Hepatocyte (in vitro differentiated cells): ENCODE results near the gene SLC12A5.

Experiments used
- EZH2 ChIP-seq: fragments of 200-600 bp; sonication (generic); IDR thresholded peaks from 2 replicates; pipeline ENCODE4 v1.6.1; 2016; ENCODE audit warnings: antibody characterized with exemption, mild to moderate bottlenecking, borderline replicate concordance
- EZH2phosphoT487 ChIP-seq: fragments of 200-600 bp; sonication (generic); IDR thresholded peaks from one replicate; pipeline ENCODE4 v1.6.1; 2018; ENCODE audit warnings: antibody characterized with exemption, mild to moderate bottlenecking, low read depth, moderate library complexity; ENCODE audit not compliant: unreplicated experiment, severe bottlenecking
- TF ChIP-seq, protein P1 (sequence below): fragments of 200-600 bp; sonication (generic); IDR thresholded peaks from 2 replicates; pipeline ENCODE4 v1.5.1; 2016; ENCODE audit warnings: antibody characterized with exemption, mild to moderate bottlenecking; ENCODE audit not compliant: poor library complexity

DNA sequence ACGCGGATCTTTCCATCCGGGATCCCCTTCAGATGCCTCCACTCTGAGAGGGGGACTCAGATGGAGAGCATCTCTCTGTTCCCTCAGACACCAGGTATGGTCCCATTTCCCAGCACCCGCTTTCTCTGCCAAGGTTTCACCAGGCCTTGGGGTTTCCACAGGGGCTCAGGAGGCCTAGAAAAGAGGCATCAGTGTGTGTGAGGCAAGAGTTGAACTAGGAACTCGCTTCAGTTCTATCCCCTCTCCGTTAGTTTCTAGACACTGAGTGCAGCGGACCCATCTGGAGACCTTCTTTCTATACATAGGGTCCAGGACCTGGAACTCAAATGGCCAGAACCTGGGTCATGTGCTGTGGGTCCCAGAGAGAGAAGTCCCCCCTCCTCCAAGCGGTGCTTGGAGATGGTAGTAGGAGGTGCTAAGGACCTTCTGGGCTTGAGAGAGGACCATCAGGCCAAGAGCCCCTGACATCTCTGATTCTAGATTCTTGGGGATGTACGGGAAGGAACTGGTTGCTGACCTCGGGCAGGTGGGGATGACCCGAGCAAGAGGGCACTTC lies 2.1 kb downstream of the SLC12A5 start:
- TF ChIP-seq, protein P1, sequence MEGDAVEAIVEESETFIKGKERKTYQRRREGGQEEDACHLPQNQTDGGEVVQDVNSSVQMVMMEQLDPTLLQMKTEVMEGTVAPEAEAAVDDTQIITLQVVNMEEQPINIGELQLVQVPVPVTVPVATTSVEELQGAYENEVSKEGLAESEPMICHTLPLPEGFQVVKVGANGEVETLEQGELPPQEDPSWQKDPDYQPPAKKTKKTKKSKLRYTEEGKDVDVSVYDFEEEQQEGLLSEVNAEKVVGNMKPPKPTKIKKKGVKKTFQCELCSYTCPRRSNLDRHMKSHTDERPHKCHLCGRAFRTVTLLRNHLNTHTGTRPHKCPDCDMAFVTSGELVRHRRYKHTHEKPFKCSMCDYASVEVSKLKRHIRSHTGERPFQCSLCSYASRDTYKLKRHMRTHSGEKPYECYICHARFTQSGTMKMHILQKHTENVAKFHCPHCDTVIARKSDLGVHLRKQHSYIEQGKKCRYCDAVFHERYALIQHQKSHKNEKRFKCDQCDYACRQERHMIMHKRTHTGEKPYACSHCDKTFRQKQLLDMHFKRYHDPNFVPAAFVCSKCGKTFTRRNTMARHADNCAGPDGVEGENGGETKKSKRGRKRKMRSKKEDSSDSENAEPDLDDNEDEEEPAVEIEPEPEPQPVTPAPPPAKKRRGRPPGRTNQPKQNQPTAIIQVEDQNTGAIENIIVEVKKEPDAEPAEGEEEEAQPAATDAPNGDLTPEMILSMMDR: no peak
- no peak for TF ChIP-seq EZH2
- no peak for TF ChIP-seq EZH2phosphoT487
